Measurements from ENCODE around the gene TMEM212.
"Not testable (repeated sequence)": the region's sequence is repeated elsewhere in the genome, so short reads cannot be mapped to it uniquely, and the experiment has no call there.

Gene TMEM212

DNA sequence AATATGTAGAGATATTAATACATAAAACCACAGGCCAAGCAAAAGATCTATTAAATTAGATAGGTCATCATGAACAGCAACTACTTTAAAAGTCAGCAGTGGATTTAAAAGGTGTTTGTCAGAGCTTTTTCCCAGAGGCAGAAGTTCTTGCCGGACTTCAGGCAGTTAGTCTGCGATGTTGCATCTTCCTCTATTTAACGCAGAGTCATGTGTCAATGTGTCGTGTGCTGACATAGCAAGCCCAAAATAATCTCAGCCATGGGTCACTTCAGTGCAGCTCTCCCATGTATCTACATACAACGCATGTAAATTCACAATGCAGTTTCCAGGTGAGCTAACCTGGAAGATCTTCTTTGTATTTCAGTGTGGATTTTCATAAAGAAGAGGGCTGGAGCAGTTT lies 8.0 kb upstream of the TMEM212 start:
- no peak for DNase-seq

DNA sequence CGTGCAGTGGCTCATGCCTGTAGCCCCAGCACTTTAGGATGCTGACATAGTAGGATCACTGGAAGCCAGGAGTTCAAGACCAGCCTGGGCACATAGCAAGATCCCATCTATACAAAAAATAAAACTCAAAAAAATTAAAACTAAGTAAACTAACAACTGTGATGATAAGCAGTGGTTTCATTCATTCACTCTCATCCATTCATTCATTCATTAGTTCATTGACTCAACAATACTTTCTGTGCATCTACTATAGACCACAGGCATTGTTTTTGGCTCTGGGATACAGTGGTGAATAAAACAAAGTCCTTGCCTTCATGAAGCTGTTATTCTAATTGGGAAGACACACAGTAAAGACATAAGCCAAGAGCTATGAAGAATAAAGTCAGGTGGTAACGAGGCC lies 7.5 kb upstream of the TMEM212 start:
- DNase-seq, result no peak

DNA sequence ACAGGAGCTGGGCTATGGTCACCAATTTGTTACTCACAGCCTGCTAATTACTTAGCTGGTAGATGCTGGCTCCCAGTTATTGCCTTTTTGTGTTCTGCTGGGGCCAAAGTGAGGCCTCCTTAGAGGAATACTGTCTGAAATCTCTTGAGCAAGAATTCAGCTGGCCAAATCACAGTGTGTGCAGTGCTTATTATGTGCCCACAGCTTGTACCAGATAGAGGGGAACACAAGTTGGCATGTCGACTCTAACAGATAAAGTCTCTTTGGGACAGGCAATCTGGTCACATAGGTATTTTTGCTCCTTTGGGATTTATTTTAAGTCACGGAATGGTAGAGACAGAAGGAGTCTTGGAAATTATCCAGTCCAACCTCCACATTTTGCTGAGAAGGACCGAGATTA lies 6.3 kb upstream of the TMEM212 start:
- DNase-seq, result no peak

DNA sequence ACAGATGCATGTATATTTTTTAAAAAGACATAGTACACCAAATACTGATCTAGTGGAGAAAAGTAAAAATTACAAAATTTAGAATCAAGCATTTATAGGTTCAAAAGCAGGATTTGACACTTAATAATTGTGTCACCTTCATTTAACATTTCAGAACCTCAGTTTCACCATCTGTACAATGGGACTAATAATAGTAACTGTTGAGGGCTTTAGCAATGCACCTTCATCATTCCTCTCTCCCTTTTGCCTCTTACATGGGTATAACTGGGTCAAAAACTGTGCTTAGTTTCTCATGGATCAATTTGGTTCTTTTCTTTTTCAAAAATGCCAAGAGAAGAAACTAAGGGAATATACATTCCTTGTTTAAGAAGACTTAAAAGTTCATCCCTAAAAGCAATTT lies 5.5 kb upstream of the TMEM212 start:
- DNase-seq, result no peak

DNA sequence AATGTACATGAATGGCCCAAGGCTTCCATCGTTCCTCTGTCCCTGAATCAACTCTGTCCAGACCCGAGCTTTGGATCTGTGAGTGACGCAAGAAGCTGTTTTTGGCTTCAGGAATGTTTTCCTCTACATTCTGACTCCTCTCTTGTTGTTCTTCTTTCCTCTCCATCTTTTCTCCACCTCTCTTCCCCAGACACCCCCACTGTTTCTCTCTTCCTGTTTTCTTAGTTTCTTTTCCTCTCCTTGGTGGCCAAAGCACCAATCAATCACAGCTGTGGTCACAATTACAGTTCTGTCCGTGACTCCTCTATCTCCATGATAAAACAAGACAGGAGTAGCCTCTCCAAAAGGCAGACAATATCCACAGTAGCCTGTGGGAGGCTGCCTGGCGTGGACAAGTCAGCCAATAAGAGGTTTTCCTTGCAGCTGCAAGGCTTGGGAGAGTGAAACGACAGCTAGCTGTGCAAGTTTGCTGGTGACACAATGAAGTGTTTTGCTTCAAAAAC lies 4.9 kb upstream of the TMEM212 start:
- DNase-seq, result no peak

DNA sequence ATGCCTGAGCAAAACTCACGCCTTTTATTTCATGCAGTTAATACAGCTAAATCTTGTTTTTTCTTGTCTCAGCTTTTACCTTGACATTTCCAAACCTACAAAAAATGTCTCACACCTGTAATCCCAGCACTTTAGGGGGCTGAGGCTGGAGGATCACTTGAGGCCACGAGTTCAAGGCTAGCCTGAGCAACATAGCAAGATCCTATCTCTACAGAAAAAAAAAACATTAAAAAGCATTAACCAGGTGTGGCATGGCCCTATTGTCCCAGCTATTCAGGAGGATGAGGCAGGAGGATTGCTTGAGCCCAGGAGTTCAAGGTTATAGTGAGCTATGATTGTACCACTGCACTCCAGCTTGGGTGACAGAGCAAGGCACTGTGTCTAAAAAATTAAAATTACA lies 3.9 kb upstream of the TMEM212 start:
- DNase-seq, result no peak

DNA sequence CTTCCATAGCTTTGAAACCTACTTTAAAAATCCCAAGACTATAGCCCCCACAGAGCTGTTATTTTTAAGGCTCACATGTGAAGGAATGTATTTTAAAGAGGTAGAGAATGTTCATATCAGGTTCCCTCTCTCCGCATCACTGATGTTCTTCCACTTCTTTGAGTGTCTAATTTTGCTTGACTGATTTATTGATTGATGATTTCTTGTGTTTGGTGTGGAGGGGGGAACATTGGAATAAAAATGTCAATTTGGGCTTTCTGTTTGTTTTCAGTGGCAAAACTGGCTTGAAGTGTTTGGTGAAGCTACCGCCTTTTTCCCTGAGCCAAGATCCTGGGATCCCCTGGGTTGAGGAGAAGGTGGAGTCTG lies 2.7 kb upstream of the TMEM212 start:
- DNase-seq, result no peak

DNA sequence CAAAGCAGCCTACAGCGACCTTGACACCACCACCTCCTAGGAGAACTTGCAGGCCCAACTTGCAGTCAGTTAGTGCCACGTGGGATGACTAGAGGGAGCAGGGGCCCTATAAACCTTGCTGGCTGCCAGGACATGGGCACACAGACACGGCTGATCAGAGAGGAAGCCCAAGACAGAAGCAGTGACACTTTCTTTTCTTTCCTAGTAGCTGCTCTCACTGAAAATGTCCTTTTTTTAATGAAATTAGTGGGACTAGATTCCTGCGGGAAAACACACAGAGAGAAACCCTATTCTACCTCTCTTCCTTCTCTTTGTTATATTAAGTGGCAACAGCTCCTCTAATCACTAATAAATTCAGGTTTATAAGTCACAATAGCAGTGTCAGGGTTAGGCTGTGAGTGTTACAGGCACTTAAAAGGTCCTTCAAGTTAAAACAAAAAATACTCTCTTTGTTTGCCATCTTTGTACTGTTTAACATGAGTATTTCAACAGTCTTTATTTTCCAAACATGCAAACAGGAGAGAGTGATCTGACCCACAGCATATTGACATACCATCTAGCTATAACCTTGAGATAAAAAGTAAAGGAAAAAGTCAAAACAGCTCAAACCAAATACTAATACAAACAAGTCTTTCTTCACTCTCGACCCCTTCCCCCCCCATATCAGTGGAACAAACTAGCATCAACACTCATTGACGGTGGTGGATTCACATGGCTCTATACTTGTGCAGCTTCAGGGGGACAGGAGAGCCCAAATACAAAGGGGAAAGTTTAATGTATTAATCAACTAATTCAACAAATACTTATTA lies 2.1 kb upstream of the TMEM212 start:
- no peak for DNase-seq

DNA sequence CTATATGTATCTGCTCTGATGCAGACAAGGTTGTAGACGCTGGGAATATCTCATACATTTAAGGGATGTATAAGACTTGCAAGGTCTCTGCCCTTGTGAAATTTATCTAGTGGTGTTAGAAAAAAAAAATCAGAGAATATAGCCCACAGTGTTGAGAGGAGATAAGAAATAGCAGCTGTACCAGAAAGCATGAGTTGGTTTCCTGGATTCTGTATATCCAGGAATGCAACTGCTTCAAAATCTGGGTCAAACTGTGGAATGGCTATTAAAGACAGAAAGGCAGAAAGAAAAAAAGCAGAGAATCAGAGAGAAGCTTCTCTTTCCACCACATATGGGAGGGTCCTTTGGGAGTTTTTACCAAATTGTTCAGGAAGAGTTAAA lies 1.5 kb upstream of the TMEM212 start:
- DNase-seq, result no peak

DNA sequence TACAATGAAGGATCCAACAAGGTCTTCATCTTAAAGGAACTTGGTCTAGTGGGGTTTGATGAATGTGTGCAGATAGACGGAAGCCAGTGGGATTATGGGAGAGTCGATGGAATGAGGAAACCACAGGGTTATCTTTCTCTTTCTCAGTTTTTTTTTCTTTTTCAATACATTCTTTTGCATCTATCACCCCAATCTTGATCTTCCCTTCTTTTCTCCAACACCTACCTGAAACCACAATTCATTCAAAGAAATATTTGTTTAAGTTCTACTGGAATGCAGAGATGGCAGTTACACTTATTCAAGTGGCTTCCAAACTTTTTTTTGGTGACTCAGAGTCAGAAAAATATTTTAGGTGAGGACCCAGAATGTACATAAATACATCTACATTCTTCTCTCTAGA lies 1.7 kb downstream of the TMEM212 start:
- no peak for DNase-seq

DNA sequence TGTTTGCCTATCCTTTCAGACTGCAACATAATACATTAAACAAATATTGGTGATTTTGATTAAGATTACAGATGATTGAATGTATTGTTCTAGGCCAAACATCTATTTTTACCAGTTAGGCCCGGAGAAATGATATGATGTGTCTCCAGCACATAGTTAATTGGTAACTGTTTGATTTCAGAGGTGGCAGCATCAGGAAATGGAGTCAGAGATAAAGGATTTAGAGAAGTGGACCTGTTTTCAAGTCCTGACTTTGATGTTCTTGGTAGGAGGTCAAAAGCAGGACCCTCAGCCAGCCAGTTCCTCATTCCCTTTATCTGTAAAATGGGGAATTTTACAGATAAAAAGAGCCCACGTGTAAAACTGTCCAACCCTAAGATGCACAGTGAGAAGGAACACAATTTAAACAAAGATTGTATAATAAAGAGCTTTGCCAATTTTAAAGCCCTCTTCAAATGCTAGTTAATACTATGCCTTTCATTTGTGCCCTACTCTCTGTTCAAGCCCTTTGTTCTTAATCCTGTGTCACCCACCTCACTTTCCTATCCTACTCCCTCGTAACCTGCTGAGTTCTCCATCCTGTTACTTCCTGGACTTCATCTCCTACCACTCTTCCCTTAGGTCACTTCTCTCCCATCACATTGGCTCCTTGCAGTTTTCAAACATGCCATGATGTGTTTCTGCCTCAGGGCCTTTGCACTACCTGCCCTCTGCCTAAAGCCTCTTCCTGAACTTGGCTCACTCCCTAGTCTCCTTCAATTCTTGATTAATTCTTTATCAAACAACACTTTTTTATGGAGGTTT lies 2.5 kb downstream of the TMEM212 start:
- DNase-seq, result no peak

DNA sequence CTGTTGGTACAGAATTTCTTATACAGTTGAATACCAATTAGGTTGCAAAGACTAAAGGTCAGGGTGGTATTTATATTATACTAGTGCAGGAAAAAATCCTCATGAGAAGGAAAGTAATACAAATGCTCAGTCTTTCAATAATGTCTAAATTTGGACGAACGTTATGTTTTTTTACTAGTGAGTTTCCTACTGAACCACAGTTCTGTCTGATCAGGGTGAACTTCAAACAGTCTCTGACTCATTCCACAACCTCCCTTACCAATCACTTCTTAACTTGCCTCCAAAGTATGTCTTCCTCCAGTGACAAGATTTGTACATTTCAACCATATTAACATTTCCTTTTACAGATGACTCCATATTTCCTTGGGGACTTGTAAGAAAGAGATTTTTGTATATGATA lies 3.4 kb downstream of the TMEM212 start:
- DNase-seq, result no peak

DNA sequence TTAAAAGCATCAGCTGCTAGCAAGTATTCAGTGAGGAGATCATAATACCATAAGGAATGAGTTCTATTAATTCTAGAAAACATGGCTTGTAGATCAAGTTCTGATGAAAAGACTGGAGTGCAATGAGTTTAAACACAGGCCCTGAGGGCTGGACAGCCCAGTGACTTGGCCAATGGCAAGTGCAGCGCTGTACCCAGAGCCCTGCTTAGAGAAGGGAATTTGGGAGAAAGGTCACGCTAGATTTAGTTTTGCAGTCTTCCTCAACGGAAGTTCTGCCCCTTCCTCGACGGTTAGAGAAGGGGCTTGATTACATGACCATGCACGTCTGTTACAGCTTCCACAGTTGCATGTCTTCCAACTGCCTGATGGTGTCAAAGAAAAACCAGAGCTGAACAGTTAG lies 4.0 kb downstream of the TMEM212 start:
- DNase-seq, result no peak

DNA sequence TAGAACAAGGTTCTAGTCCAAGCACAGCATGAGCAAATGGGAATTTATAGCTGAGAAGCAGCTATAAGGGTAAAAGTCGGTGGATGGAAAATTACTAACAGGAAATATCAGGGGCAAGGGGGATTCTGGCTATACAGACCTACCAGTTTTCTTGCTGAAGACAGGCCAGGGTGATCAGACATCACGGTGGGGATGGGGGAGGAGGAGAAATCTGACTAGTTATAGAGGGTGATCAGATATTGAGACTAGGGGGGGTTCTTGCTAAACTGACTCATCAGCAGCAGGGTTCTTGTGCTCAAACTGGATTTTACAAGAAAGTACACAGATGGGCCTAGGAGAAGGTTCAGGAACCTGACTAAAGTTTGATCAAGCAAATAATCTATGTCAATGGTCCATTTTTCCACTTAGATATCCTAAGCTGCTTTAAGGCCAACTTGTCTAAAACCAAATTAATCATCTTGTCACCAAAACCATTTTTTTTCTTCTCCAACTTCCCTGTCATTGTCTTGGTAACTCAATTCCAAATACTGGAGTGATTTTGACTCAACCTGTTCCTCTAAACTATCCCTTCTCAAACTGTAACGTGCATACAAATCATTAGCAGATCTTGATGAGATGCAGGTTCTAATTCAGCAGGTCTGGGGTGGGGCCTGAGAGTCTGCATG lies 4.6 kb downstream of the TMEM212 start:
- no peak for DNase-seq

DNA sequence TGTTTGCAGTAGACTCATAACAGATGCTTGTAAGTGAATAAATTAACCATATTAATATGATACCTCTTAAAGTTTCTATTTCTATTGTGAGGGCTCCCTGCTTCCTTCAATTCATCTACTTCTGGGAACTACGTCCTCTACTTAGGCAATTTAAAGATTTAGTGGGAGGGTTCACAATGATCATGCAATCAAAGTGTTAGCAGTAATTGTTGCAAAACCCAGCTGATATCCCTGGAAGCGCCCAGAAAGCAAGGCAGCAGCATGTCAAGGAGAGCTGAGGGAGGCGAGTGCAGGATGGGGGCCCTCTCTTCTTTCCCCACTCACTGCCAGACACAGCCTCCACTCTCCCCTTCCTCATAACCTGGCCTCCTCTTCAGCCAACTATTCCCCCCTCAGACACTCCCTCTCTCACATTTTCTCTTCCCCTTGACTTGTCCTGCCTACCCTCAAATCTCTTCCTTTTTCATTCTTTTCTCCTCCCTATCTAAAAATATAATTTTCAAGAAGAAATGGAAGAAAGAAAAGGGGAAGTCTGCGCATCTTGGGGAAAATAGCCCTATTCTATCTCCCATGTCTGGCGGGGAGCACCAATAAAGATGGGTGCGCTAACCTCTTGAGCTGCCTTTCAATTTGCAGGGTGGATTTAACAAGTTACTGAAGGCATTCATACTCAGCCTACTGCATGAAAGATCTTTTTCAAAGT lies 6.6 kb downstream of the TMEM212 start:
- no peak for DNase-seq

DNA sequence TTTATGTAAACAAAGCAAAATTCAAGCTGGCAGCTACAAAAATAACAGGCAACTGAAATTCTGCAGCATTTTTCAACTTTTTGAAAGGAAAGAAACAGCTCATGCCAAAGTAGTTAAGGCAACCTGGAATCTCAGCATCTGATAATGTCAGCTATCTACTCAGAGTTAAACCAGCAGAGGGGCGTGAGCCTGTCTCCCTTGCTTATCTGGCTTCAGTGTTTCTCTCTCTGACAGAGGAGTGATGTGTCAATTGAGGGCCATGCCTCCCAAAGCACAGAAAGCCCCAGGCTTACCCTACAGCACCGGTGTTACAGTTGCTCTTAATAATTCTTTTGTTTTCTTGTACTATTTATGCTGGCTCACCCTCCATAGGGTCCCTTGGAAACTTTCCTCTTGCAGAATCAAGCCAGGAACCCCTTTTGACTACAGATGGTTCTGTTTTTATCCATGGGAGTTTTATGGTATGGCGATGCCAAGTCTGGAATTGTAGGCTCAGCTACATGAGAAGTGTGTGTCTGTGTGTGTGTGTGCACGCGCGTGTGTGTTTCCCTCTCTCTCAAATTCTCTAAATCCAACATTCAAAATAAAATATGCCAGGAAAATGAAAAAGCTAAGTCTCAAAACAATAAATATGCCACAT lies 7.3 kb downstream of the TMEM212 start:
- no peak for DNase-seq

DNA sequence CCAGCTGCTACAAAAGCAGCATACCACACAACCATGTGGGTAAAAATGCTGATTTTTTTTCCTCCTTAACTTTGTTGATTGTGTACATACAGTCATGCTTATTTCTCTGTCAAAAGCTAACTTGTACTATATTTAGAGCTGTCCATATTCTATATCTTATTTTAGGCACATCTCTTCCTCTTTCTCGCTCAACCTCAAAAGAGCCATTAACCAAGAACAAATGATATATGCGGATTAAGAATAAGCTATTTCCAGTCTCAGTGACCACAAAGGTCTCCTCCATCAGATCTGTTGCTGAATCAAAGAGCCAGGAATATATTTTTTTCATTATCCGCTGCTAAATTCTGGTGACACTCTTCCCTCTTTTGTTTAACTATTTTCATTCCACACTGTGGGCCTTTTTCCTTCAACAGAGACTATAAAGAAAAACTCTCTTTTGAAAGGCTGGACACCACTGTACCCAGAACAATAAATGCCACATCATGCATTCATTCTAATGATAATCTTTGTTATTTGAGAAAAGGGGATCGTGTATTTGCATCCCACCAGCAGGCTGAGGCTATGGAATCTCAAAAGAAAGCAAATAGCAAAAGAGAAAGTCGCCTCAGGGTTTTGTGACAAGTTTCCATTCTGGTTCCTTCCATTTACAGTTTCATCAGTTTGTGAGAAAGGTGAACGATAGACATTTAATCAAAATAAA lies 8.0 kb downstream of the TMEM212 start:
- DNase-seq, result no peak

DNA sequence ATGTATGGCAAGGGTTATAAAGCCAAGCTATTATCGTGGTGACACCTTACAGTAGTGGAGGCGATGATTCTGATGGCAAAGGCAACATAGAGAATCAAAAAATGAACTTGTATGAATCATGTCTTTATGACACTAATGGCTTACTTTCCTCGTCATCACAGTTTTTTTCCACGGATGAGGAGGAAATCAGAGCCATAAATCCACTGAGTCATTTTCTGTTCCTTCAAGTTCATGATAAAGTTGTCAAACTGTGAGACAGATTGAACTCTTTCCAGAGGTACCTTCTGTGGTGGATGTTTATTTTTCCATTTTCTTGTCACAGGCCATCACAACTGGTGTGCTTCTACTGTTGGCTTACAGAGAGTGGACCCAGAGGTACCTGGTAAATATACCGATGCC lies 8.5 kb downstream of the TMEM212 start:
- no peak for DNase-seq

DNA sequence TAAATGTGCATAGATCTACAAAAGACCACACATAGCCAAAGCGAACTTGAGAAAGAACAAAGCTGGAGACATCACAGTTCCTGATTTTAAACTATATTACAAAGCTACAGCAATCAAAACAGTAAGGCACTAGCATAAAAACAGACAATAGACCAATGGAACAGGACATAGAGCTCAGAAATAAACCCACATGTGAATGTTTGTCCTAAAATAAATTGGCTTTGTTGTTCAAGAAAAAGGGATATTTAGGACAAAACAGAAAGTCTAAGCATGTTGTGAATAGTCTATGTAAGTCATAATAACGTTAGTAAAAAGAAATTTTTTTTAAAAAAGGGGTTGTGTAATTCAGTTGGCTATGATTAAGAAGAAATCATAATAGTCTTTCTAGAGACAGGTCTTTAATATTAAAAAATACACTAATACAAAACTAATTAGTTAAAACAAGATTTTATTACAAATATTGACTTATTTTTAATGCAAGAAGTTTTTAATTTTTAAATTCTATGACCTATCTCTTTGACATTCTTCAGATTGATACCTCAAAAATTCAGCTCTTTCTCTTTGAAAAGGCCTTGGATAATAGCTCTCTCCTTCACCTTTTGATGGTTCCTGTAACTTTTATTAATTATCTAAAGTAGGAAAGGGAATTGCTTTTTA lies 11.6 kb downstream of the TMEM212 start:
- no peak for DNase-seq

DNA sequence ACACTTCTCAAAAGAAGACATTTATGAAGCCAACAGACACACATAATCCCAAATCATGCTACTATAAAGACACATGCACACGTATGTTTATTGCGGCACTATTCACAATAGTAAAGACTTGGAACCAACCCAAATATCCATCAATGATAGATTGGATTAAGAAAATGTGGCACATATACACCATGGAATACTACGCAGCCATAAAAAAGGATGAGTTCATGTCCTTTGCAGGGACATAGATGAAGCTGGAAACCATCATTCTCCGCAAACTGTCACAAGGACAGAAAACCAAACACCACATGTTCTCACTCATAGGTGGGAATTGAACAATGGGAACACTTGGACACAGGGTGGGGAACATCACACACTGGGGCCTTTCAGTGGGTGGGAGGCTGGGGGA lies 15.6 kb downstream of the TMEM212 start:
- DNase-seq, result not testable (repeated sequence)

DNA sequence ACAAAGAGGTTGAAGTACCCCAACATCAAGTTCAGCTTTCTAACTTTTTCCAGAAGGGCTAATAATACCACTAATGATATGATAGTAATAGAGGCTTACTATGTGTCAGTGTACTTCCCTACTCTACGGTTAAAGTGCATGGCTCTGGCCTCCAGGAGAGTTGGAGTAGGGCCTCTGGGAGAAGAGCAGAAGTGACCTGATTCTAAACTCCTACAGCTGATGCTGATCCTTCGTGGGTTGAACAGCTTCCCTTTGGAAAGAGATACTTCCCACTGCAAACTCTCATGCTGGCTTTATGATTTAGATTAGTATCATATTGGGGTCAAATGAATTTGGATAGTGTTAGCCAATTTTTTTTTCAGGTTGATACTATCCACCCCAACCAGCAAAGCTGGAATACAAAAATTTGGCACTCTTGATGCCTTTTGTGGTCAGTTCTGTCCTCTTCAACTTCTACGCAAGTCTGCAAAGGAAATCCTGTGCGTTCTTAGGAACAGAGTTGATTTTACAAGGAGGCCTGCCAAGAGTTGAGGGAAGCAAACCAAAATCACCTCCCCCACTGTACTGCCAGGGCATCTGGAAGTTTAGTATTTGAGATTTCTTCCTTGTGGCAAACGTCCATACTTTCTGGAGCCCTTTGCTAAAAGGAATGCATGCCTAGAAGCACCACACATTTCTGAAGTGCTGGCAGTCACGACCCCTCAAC lies 17.8 kb downstream of the TMEM212 start:
- no peak for DNase-seq

Measured in activated effector memory CD4-positive, alpha-beta T cell treated with anti-CD3 and anti-CD28 coated beads, Interleukin-2, amount 50 U/mL, for 16 hours (primary cell).